GM12878 (cell line): Measurements from ENCODE around the gene NT5C3A. TPM values are rescaled to one million over a fixed set of nuclear protein-coding genes. Genes with fewer than 3 reads are reported as not detected.

Experiments used
- ATAC-seq: fragments of 200-7000 bp; cut with Tn5 transposase; 3 replicates; pipeline ENCODE4 v1.9.1; 2020; ENCODE audit warnings: mild to moderate bottlenecking, moderate library complexity
- BruUV-seq: library from RNA; stranded (reverse); fragments of 400-500 nt; replicated peaks from 2 replicates; lab custom pipeline; 2021; lab: Mats Ljungman, UMichigan
- CTCF ChIA-PET: fragments of 300-600 bp; sonication (Branson Sonifier 250); formaldehyde crosslinking; extraction: SDS; loops from one replicate; lab custom pipeline; 2021; ENCODE audit warnings: inconsistent platforms; lab: Yijun Ruan, JAX
- POLR2A ChIA-PET: fragments of 350-600 bp; formaldehyde crosslinking; extraction: SDS; loops from one replicate; lab custom pipeline; 2021; ENCODE audit warnings: inconsistent platforms; lab: Charles Lee
- RAD21 ChIA-PET: fragments of 300-600 bp; sonication (Branson Sonifier 250); formaldehyde crosslinking; loops from one replicate; lab custom pipeline; 2023; ENCODE audit warnings: antibody characterized with exemption; ENCODE audit not compliant: unreplicated experiment; lab: Charles Lee
- SMC1A ChIA-PET: fragments of 300-600 bp; sonication (Branson Sonifier 250); formaldehyde crosslinking; loops from one replicate; lab custom pipeline; 2023; ENCODE audit not compliant: unreplicated experiment, uncharacterized antibody; lab: Charles Lee
- DNase-seq: peaks from one replicate; pipeline ENCODE4 v3.0.0-alpha.2; 2011; ENCODE audit warnings: low read depth, low spot score
- FAIRE-seq: peaks from 3 replicates; lab custom pipeline; 2011; peaks lifted over from hg19 to GRCh38; lab: Jason Lieb, UNC
- H2AFZ ChIP-seq: 2 replicates; pipeline ENCODE4 v1.6.0; 2011; ENCODE audit warnings: low read depth, low read length, control low read depth; ENCODE audit not compliant: control insufficient read depth
- H3K27ac ChIP-seq: 2 replicates; pipeline ENCODE4 v1.5.1; 2011; ENCODE audit warnings: control low read depth; ENCODE audit not compliant: control insufficient read depth, insufficient read depth
- H3K27me3 ChIP-seq, 2 experiments: replicated peaks in 1 of 2; 2 replicates each; pipeline versions ENCODE4 v1.6.0 to v1.6.1; 2011; ENCODE audit warnings: low read length in 1 of 2; ENCODE audit not compliant: control insufficient read depth in 2 of 2, insufficient read depth in 2 of 2
- H3K36me3 ChIP-seq, 2 experiments: 2 replicates each; pipeline ENCODE4 v1.5.1; 2011; ENCODE audit warnings: low read length in 1 of 2; ENCODE audit not compliant: control insufficient read depth in 2 of 2, insufficient read depth in 2 of 2
- H3K4me1 ChIP-seq: 2 replicates; pipeline ENCODE4 v1.6.1; 2011; ENCODE audit warnings: mild to moderate bottlenecking, low read length, moderate library complexity, mixed read lengths; ENCODE audit not compliant: control insufficient read depth, insufficient read depth
- H3K4me2 ChIP-seq: 2 replicates; pipeline ENCODE4 v1.6.0; 2011; ENCODE audit warnings: control low read depth; ENCODE audit not compliant: control insufficient read depth, insufficient read depth
- H3K4me3 ChIP-seq: fragments of 200-600 bp; sonication (generic); 2 replicates; pipeline ENCODE4 v1.5.1; 2016
- H3K79me2 ChIP-seq: 2 replicates; pipeline ENCODE4 v1.6.0; 2011; ENCODE audit warnings: low read length; ENCODE audit not compliant: control insufficient read depth, insufficient read depth
- H3K9ac ChIP-seq: 2 replicates; pipeline ENCODE4 v1.8.0; 2011; ENCODE audit warnings: low read length, control low read depth, mixed read lengths; ENCODE audit not compliant: control insufficient read depth, insufficient read depth
- H3K9me3 ChIP-seq: replicated peaks from 3 replicates; pipeline ENCODE4 v1.5.1; 2011; ENCODE audit warnings: mild to moderate bottlenecking, low read length; ENCODE audit not compliant: control insufficient read depth, insufficient read depth
- H4K20me1 ChIP-seq: 2 replicates; pipeline ENCODE4 v1.6.0; 2011; ENCODE audit not compliant: control insufficient read depth, insufficient read depth
- CBX5 ChIP-seq: sonication (generic); IDR thresholded peaks from 2 replicates; pipeline ENCODE4 v1.6.1; 2016; ENCODE audit warnings: low read depth, moderate library complexity, mild to moderate bottlenecking, inconsistent platforms
- CHD4 ChIP-seq: fragments of 200-600 bp; sonication (generic); IDR thresholded peaks from 2 replicates; pipeline ENCODE4 v1.6.1; 2016; ENCODE audit warnings: mild to moderate bottlenecking
- ESRRA ChIP-seq: IDR thresholded peaks from 2 replicates; pipeline ENCODE4 v1.6.1; 2012; ENCODE audit warnings: mild to moderate bottlenecking, low read length, improper control_type of control experiment
- JUNB ChIP-seq: IDR thresholded peaks from 2 replicates; pipeline ENCODE4 v1.6.1; 2016; ENCODE audit warnings: antibody characterized with exemption, mild to moderate bottlenecking
- JUND ChIP-seq: IDR thresholded peaks from 2 replicates; pipeline ENCODE4 v1.6.1; 2012; ENCODE audit warnings: low read depth, mild to moderate bottlenecking, low read length, improper control_type of control experiment, moderate library complexity
- NFYA ChIP-seq: IDR thresholded peaks from 2 replicates; pipeline ENCODE4 v1.6.1; 2011; ENCODE audit warnings: low read depth, mild to moderate bottlenecking, low read length, improper control_type of control experiment, borderline replicate concordance
- NR2F1 ChIP-seq: fragments of 450-650 bp; conservative IDR thresholded peaks from 2 replicates; pipeline ENCODE4 v1.6.1; 2017; ENCODE audit warnings: mild to moderate bottlenecking
- RFX5 ChIP-seq: IDR thresholded peaks from 2 replicates; pipeline ENCODE4 v1.6.1; 2011; ENCODE audit warnings: low read depth, low read length, improper control_type of control experiment
- SMAD1 ChIP-seq: fragments of 450-650 bp; IDR thresholded peaks from 2 replicates; pipeline ENCODE4 v1.6.1; 2018; ENCODE audit warnings: mild to moderate bottlenecking, low read depth; ENCODE audit not compliant: partially characterized antibody
- SMARCA5 ChIP-seq: fragments of 450-650 bp; IDR thresholded peaks from 2 replicates; pipeline ENCODE4 v1.6.1; 2017; ENCODE audit warnings: mild to moderate bottlenecking
- SREBF2 ChIP-seq: IDR thresholded peaks from 2 replicates; pipeline ENCODE4 v1.6.1; 2012; ENCODE audit warnings: mild to moderate bottlenecking, low read length
- SUZ12 ChIP-seq: fragments of 200-600 bp; sonication (generic); IDR thresholded peaks from one replicate; pipeline ENCODE4 v1.6.1; 2018; ENCODE audit warnings: antibody characterized with exemption, mild to moderate bottlenecking; ENCODE audit not compliant: unreplicated experiment
- TCF12 ChIP-seq: IDR thresholded peaks from 2 replicates; pipeline ENCODE4 v1.6.1; 2011; ENCODE audit warnings: low read depth, mild to moderate bottlenecking, low read length
- WGBS: methylation state at CpG from one replicate; pipeline ENCODE4 v1.1.6; 2016; ENCODE audit warnings: low lambda C conversion rate; ENCODE audit not compliant: insufficient replicate concordance, insufficient coverage; ENCODE audit errors: missing lambda C conversion rate; 5-methylcytosine and 5-hydroxymethylcytosine counted together
- in situ Hi-C: fragments of 300-500 bp; cut with MboI; formaldehyde crosslinking; loops from 9 replicates; pipeline ENCODE4 v1.14.3; 2018; ENCODE audit warnings: mixed read lengths
- intact Hi-C: fragments of 100-400 bp; cut with micrococcal nuclease; formaldehyde crosslinking; loops from one replicate; pipeline ENCODE4 v1.14.2; 2022; ENCODE audit not compliant: unreplicated experiment
- polyA plus RNA-seq, 11 experiments: library from polyadenylated mRNA; depleted of rRNA in 4 of 11; unstranded in 6 of 11; stranded (reverse) in 5 of 11; fragments of >200 nt; fragmentation: Nextera tagmentation in 4 of 11; fragmentation: Illumina TruSeq in 1 of 11; extraction: Ambion mirVana in 4 of 11; extraction: Trizol in 1 of 11; gene quantifications; 1 replicate in 1 of 11; 2 replicates in 10 of 11; pipeline versions ENCODE4 v1.2.1 to v1.2.3, GENCODE V29; 2011 to 2016; ENCODE audit warnings: inconsistent platforms in 2 of 11, missing spikeins in 2 of 11, low read depth in 1 of 11
- total RNA-seq, 4 experiments: library from RNA; depleted of rRNA in 3 of 4; stranded (reverse); fragments of >200 nt in 3 of 4; fragmentation: Illumina TruSeq in 1 of 4; extraction: Trizol in 1 of 4; gene quantifications; 2 replicates each; pipeline versions ENCODE4 v1.2.1 to v1.2.3, GENCODE V29; 2013 to 2021
- TF ChIP-seq, protein P1 (sequence below): fragments of 450-650 bp; conservative IDR thresholded peaks from 2 replicates; pipeline ENCODE4 v1.6.1; 2017; ENCODE audit warnings: mild to moderate bottlenecking, moderate library complexity
- TF ChIP-seq, protein P2 (sequence below): fragments of 450-650 bp; IDR thresholded peaks from 2 replicates; pipeline ENCODE4 v1.6.1; 2016; ENCODE audit warnings: mild to moderate bottlenecking
- TF ChIP-seq, protein P3 (sequence below): IDR thresholded peaks from 2 replicates; pipeline ENCODE4 v1.6.1; 2012; ENCODE audit warnings: low read depth, low read length, improper control_type of control experiment

NT5C3A gene
- total and polyA plus RNA-seq, 10 of the 15 experiments (the other 5 are each of a cell fraction or from before 2014, with no cell fraction given), result 53.0 to 111 (median 71.4) TPM

DNA sequence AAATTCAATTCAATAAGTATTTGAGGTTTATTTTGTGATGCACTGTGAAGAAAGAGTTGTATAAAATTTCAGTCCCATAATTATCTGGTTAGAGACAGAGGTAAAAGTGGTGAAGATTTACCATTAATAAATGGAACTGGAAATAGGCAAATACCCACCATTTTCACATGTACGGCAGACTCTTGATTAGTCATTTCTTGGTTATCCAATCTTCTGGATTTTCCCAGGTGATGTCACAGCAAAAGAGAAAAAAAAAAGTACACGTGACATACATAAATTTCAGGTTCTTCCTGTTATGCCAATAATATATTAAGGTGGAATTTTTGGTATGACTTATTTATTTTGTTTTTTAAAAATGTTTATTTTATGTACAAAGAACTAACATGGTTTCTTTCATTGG, 26.8 kb downstream of the NT5C3A start:
- Histone ChIP-seq H3K27ac (no peak overlapping the region), H3K9ac (no peak overlapping the region), H3K79me2 (peaks cover 72% of the 10 kb centered on the region), H2AFZ (no peak overlapping the region), H4K20me1 (0 out of 2 replicates have a peak, but pooled peaks cover 2% of the 10 kb centered on the region), H3K9me3 (no peaks in the 10 kb centered on the region; the same call in 1 of the 3 replicates), H3K4me3 (no peak overlapping the region), H3K4me2 (no peak overlapping the region), H3K36me3 (peaks cover 0 to 16% of the 10 kb centered on the region in 2 experiments; a peak in 1 of 4 replicates), H3K27me3 (no peaks in the 10 kb centered on the region), H3K4me1 (no peaks in the 10 kb centered on the region)
- 68% methylated on average over 2 of the region's 2 CpGs for WGBS
- ChIA-PET CTCF (no interaction called here), RAD21 (no interaction called here), SMC1A (interaction anchor here (1.2 kb wide), 1 partner anchor 16 kb away, joined by 3 read pairs; no protein-coding TSS in a partner anchor), POLR2A (interaction anchor here (2.3 kb wide), 1 partner anchor 26 kb away, joined by 6 read pairs; the partner anchor contains the start of gene NT5C3A)
- no TSS peak for BruUV-seq
- no peak for DNase-seq
- no peak for FAIRE-seq
- intact Hi-C loops (loop anchor here (5.0 kb wide), 2 partner anchors 143 to 1013 kb away; partner anchors contain the start of gene KBTBD2), in situ Hi-C loops (no loop called here)
- TF ChIP-seq SMARCA5 (no peak), TCF12 (no peak), CBX5 (no peak), JUNB (0 out of 2 replicates have a peak, but pooled peaks have one; percentile 7)
- ATAC-seq, result no peak

DNA sequence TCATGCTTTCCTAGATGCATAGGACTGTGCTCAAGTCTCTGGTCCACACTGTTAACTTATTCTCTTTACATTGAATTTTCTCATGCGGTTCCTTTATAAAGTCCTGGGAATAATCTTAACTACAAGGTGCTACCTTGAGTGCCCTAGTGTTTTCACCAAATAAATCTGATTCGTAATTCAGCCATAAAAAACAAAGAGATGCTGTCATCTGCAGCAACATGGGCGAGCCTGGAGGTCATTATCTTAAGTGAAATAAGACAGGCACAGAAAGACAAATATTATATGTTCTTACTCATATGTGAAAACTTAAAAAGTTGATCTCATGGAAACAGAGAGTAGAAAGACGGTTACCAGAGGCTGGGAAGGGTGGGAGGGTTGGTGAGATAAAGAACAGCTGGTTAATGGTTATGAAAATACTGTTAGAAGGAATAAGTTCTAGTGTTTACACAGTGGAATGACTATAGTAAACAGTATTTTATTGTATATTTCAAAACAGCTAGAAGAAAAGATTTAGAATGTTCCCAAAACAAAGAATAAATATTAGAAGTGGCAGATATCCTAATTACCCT, 38.3 kb downstream of the NT5C3A start:
- in situ Hi-C loops, result no loop called here
- Histone ChIP-seq H3K36me3 (peaks cover 0 to 38% of the 10 kb centered on the region in 2 experiments; a peak in 2 of 4 replicates), H3K9ac (no peak overlapping the region), H2AFZ (no peak overlapping the region), H3K79me2 (peaks cover 3% of the 10 kb centered on the region), H3K4me3 (no peak overlapping the region), H3K27ac (no peak overlapping the region), H3K4me1 (no peaks in the 10 kb centered on the region), H3K4me2 (no peak overlapping the region), H3K9me3 (no peaks in the 10 kb centered on the region; the same call in 2 of the 3 replicates), H3K27me3 (no peaks in the 10 kb centered on the region), H4K20me1 (no peaks in the 10 kb centered on the region)
- ChIA-PET POLR2A (no interaction called here), RAD21 (no interaction called here), CTCF (interaction anchor here (1.3 kb wide), 1 partner anchor 12 kb away, joined by 3 read pairs; no protein-coding TSS in a partner anchor), SMC1A (no interaction called here)
- no peak for FAIRE-seq
- WGBS, result 97% methylated on average over 4 of the region's 4 CpGs
- no peak for ATAC-seq
- no TSS peak for BruUV-seq
- DNase-seq, result no peak
- intact Hi-C loops, result no loop called here
- no peak for TF ChIP-seq RFX5
- TF ChIP-seq, protein P1, sequence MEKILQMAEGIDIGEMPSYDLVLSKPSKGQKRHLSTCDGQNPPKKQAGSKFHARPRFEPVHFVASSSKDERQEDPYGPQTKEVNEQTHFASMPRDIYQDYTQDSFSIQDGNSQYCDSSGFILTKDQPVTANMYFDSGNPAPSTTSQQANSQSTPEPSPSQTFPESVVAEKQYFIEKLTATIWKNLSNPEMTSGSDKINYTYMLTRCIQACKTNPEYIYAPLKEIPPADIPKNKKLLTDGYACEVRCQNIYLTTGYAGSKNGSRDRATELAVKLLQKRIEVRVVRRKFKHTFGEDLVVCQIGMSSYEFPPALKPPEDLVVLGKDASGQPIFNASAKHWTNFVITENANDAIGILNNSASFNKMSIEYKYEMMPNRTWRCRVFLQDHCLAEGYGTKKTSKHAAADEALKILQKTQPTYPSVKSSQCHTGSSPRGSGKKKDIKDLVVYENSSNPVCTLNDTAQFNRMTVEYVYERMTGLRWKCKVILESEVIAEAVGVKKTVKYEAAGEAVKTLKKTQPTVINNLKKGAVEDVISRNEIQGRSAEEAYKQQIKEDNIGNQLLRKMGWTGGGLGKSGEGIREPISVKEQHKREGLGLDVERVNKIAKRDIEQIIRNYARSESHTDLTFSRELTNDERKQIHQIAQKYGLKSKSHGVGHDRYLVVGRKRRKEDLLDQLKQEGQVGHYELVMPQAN, result no peak
- no peak for TF ChIP-seq SREBF2
- TF ChIP-seq CHD4, result no peak
- TF ChIP-seq SUZ12, result no peak
- no peak for TF ChIP-seq SMAD1
- no peak for TF ChIP-seq JUND
- TF ChIP-seq, protein P2, sequence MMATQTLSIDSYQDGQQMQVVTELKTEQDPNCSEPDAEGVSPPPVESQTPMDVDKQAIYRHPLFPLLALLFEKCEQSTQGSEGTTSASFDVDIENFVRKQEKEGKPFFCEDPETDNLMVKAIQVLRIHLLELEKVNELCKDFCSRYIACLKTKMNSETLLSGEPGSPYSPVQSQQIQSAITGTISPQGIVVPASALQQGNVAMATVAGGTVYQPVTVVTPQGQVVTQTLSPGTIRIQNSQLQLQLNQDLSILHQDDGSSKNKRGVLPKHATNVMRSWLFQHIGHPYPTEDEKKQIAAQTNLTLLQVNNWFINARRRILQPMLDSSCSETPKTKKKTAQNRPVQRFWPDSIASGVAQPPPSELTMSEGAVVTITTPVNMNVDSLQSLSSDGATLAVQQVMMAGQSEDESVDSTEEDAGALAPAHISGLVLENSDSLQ, result no peak
- TF ChIP-seq, protein P3, sequence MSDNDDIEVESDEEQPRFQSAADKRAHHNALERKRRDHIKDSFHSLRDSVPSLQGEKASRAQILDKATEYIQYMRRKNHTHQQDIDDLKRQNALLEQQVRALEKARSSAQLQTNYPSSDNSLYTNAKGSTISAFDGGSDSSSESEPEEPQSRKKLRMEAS, result no peak
- TF ChIP-seq NR2F1, result no peak
- no peak for TF ChIP-seq NFYA
- TF ChIP-seq ESRRA, result no peak
